ENCODE measurements around the gene TMEM50A.
A peak's percentile ranks its signal among the peaks of the same experiment; 100 is the strongest.
"Not testable (repeated sequence)": the region's sequence is repeated elsewhere in the genome, so short reads cannot be mapped to it uniquely, and the experiment has no call there.

Gene TMEM50A

GRCh38 chr1:25309486-25309885, 28.6 kb upstream of the TMEM50A start:
- not testable (repeated sequence) for H3K9ac ChIP-seq (ENCODE audit: low read length); H3K27me3 ChIP-seq (ENCODE audit: control insufficient read depth, insufficient read depth, low read length); H3K36me3 ChIP-seq (ENCODE audit: control insufficient read depth, insufficient read depth, low read length); H3K27ac ChIP-seq (ENCODE audit: low read depth, low read length); H3K4me3 ChIP-seq (ENCODE audit: low read depth, low read length); H3K9me3 ChIP-seq (ENCODE audit: control insufficient read depth, insufficient read depth, low read depth, low read length); H3K4me1 ChIP-seq (ENCODE audit: control insufficient read depth, insufficient read depth, low read length)

GRCh38 chr1:25312806-25313470, 25.2 kb upstream of the TMEM50A start:
- not testable (repeated sequence) for H3K9me3 ChIP-seq (ENCODE audit: control insufficient read depth, insufficient read depth, low read depth, low read length); H3K4me1 ChIP-seq (ENCODE audit: control insufficient read depth, insufficient read depth, low read length); H3K36me3 ChIP-seq (ENCODE audit: control insufficient read depth, insufficient read depth, low read length); H3K4me3 ChIP-seq (ENCODE audit: low read depth, low read length); H3K27ac ChIP-seq (ENCODE audit: low read depth, low read length); H3K27me3 ChIP-seq (ENCODE audit: control insufficient read depth, insufficient read depth, low read length); H3K9ac ChIP-seq (ENCODE audit: low read length)

GRCh38 chr1:25320314-25320938, 17.7 kb upstream of the TMEM50A start:
- H3K36me3 ChIP-seq (ENCODE audit: control insufficient read depth, insufficient read depth, low read length); H3K27me3 ChIP-seq (ENCODE audit: control insufficient read depth, insufficient read depth, low read length); H3K4me3 ChIP-seq (ENCODE audit: low read depth, low read length); H3K9me3 ChIP-seq (ENCODE audit: control insufficient read depth, insufficient read depth, low read depth, low read length); H3K4me1 ChIP-seq (ENCODE audit: control insufficient read depth, insufficient read depth, low read length); H3K9ac ChIP-seq (ENCODE audit: low read length); H3K27ac ChIP-seq (ENCODE audit: low read depth, low read length): not testable (repeated sequence)

GRCh38 chr1:25322127-25322526, 16.0 kb upstream of the TMEM50A start:
- not testable (repeated sequence) for H3K4me1 ChIP-seq (ENCODE audit: control insufficient read depth, insufficient read depth, low read length); H3K27me3 ChIP-seq (ENCODE audit: control insufficient read depth, insufficient read depth, low read length); H3K27ac ChIP-seq (ENCODE audit: low read depth, low read length); H3K4me3 ChIP-seq (ENCODE audit: low read depth, low read length); H3K9ac ChIP-seq (ENCODE audit: low read length); H3K36me3 ChIP-seq (ENCODE audit: control insufficient read depth, insufficient read depth, low read length); H3K9me3 ChIP-seq (ENCODE audit: control insufficient read depth, insufficient read depth, low read depth, low read length)

- not testable (repeated sequence) for H3K9ac ChIP-seq (ENCODE audit: low read length); H3K27me3 ChIP-seq (ENCODE audit: control insufficient read depth, insufficient read depth, low read length); H3K36me3 ChIP-seq (ENCODE audit: control insufficient read depth, insufficient read depth, low read length); H3K4me1 ChIP-seq (ENCODE audit: control insufficient read depth, insufficient read depth, low read length); H3K4me3 ChIP-seq (ENCODE audit: low read depth, low read length); H3K9me3 ChIP-seq (ENCODE audit: control insufficient read depth, insufficient read depth, low read depth, low read length); H3K27ac ChIP-seq (ENCODE audit: low read depth, low read length)
Observed at GRCh38 chr1:25324407-25324806, 13.7 kb upstream of the TMEM50A start.

DNA sequence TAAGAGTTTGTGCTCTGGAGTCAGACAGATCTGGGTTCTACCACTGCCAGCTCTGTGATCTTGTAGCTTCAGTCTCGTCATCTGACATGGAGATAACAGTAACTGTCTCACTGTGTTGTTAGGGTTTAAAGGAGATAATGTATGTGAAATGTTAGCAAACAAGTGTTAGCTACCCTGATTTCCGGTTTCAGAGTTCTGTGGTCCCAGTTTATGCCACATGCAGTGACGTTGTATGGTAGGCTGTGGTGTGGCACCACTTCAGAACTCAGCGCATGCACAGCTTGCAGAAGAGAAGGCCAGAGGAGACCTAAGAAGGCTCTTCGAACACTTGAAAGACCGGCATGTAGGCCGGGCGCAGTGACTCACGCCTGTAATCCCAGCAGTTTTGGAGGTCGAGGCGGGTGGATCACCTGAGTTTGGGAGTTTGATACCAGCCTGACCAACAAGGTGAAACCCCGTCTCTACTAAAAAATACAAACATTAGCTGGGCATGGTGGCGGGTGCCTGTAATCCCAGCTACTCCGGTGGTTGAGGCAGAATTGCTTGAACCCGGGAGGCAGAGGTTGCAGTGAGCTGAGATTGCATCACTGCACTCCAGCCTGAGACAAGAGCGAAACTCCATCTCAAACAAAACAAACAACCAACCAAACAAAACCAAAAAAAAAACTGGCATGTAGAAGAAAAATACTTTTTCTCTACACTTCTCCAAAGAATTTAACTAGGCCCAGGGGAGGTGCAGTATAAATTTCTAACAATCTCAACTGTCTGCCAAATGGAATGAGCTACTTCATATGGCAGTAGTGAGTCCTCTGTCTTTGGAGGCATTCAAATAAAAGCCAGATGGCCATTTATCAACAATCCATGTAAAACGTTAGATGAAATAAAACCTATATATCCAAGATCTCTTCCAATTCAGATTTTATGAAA, 10.0 kb upstream of the TMEM50A start:
- H3K9ac ChIP-seq (ENCODE audit: low read length); H3K4me3 ChIP-seq (ENCODE audit: low read depth, low read length); H3K36me3 ChIP-seq (ENCODE audit: control insufficient read depth, insufficient read depth, low read length); H3K27ac ChIP-seq (ENCODE audit: low read depth, low read length); H3K27me3 ChIP-seq (ENCODE audit: control insufficient read depth, insufficient read depth, low read length); H3K9me3 ChIP-seq (ENCODE audit: control insufficient read depth, insufficient read depth, low read depth, low read length); H3K4me1 ChIP-seq (ENCODE audit: control insufficient read depth, insufficient read depth, low read length): not testable (repeated sequence)

DNA sequence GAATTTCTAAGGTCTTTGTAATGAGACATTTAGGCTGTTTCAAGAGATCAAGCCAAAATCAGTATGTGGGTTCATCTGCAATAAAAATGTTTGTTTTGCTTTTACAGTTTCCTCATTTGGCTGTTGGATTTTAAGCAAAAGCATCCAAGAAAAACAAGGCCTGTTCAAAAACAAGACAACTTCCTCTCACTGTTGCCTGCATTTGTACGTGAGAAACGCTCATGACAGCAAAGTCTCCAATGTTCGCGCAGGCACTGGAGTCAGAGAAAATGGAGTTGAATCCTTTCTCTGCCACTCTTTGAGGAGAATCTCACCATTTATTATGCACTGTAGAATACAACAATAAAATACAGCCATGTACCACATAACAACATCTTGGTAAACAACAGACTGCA, 9.3 kb upstream of the TMEM50A start:
- not testable (repeated sequence) for H3K9ac ChIP-seq (ENCODE audit: low read length); H3K9me3 ChIP-seq (ENCODE audit: control insufficient read depth, insufficient read depth, low read depth, low read length)

GRCh38 chr1:25329336-25329735, 8.8 kb upstream of the TMEM50A start:
- H3K27ac ChIP-seq (ENCODE audit: low read depth, low read length), result not testable (repeated sequence)

More for the DNA sequence above, 9.3 kb upstream of the TMEM50A start:
- H3K27ac ChIP-seq (ENCODE audit: low read depth, low read length); H3K4me3 ChIP-seq (ENCODE audit: low read depth, low read length); H3K36me3 ChIP-seq (ENCODE audit: control insufficient read depth, insufficient read depth, low read length); H3K27me3 ChIP-seq (ENCODE audit: control insufficient read depth, insufficient read depth, low read length); H3K4me1 ChIP-seq (ENCODE audit: control insufficient read depth, insufficient read depth, low read length): not testable (repeated sequence)

DNA sequence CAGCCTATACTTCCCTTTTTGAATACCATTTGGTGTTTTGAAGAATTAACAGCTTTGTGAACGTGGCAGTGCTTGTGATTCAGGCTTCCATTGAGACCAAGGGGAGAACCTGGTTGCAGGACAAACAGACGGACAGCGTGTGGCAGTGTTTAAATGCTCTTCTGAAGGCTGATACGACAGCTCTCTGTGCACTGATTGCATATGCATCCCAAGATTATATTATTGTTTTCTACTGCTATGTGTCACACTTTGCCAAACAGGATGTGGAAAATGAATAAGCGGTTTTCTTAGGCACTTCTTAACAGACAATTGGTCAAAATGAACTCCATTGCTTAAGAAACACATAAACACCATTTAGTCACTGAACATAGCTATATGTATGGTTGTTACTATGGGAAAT, 8.2 kb upstream of the TMEM50A start:
- H3K27ac ChIP-seq (ENCODE audit: low read depth, low read length); H3K9ac ChIP-seq (ENCODE audit: low read length): not testable (repeated sequence)

More at GRCh38 chr1:25329336-25329735, 8.8 kb upstream of the TMEM50A start:
- not testable (repeated sequence) for H3K9me3 ChIP-seq (ENCODE audit: control insufficient read depth, insufficient read depth, low read depth, low read length); H3K36me3 ChIP-seq (ENCODE audit: control insufficient read depth, insufficient read depth, low read length); H3K4me3 ChIP-seq (ENCODE audit: low read depth, low read length); H3K9ac ChIP-seq (ENCODE audit: low read length); H3K27me3 ChIP-seq (ENCODE audit: control insufficient read depth, insufficient read depth, low read length); H3K4me1 ChIP-seq (ENCODE audit: control insufficient read depth, insufficient read depth, low read length)

DNA sequence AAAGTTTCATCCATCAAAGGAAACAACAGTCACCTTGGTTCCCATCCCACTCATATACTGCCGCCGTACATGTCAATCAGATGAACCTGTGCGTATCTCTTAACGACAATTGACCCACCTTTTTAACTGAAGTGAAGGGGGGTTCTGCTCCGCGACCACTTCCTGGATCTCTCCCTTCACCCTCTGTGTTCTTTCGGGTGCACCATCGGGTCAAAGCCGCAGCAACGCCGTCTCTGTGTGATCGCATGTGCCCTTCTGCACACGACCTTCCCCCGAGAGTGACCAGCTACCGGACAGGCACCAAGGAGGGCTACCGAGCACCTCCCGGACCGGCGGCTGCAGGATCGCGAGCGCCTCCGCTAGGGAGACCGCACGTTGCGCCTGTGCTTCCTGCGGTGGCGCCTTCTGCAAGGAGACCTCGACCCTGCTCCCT, 1.2 kb upstream of the TMEM50A start:
- not testable (repeated sequence) for H3K27me3 ChIP-seq (ENCODE audit: control insufficient read depth, insufficient read depth, low read length); H3K4me1 ChIP-seq (ENCODE audit: control insufficient read depth, insufficient read depth, low read length); H3K9me3 ChIP-seq (ENCODE audit: control insufficient read depth, insufficient read depth, low read depth, low read length); H3K27ac ChIP-seq (ENCODE audit: low read depth, low read length); H3K36me3 ChIP-seq (ENCODE audit: control insufficient read depth, insufficient read depth, low read length)
- H3K9ac ChIP-seq (ENCODE audit: low read length), result peak overlapping the region; percentile 58
- H3K4me3 ChIP-seq (ENCODE audit: low read depth, low read length), result peak overlapping the region; percentile 96

More for the DNA sequence above, 8.2 kb upstream of the TMEM50A start:
- H3K9me3 ChIP-seq (ENCODE audit: control insufficient read depth, insufficient read depth, low read depth, low read length); H3K27me3 ChIP-seq (ENCODE audit: control insufficient read depth, insufficient read depth, low read length); H3K4me3 ChIP-seq (ENCODE audit: low read depth, low read length); H3K36me3 ChIP-seq (ENCODE audit: control insufficient read depth, insufficient read depth, low read length); H3K4me1 ChIP-seq (ENCODE audit: control insufficient read depth, insufficient read depth, low read length): not testable (repeated sequence)

GRCh38 chr1:25337483-25338187, 499 bp upstream of the TMEM50A start:
- H3K27ac ChIP-seq (ENCODE audit: low read depth, low read length); H3K9me3 ChIP-seq (ENCODE audit: control insufficient read depth, insufficient read depth, low read depth, low read length); H3K4me1 ChIP-seq (ENCODE audit: control insufficient read depth, insufficient read depth, low read length); H3K36me3 ChIP-seq (ENCODE audit: control insufficient read depth, insufficient read depth, low read length); H3K27me3 ChIP-seq (ENCODE audit: control insufficient read depth, insufficient read depth, low read length): not testable (repeated sequence)
- Histone ChIP-seq H3K9ac (ENCODE audit: low read length) (peak overlapping the region; percentile 42), H3K4me3 (ENCODE audit: low read depth, low read length) (peak overlapping the region; percentile 97)

Data from HUES6 (cell line).